ENCODE data around the gene CEP192. TPM values are rescaled to one million over a fixed set of nuclear protein-coding genes. Genes with fewer than 3 reads are reported as not detected.
A peak's percentile ranks its signal among the peaks of the same experiment; 100 is the strongest.

CEP192 gene
- total and polyA plus RNA-seq, 2 of the 13 experiments (the other 11 are each of a cell fraction or from before 2014, with no cell fraction given), result 15.3 to 24.7 TPM

DNA sequence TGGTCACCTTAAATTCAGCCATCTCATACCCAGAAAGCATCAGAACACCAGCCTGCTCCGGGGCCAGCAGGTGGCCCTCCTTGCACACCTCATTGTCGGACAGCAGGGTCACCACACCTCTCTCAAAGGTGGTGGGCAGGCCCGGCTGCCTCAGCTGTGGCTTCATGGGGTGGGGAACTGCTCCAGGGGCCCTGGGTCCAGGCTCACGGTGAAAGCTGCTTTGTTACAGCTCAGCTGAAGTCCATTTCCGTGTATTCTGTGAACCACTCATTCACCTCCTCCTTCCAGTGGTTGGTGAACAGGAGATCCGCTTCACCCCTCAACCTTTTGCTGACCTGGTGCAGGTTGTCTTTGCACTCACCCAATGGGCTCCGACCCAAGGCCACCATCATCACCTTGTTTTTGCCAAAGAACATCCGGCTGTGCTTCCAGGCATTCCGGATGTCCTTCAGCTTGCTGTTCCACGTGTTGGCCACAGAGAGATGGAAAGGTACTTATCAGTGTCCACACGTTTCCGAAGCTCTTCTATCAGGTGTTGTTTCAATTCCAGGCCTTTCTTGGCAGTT, 148.8 kb downstream of the CEP192 start (continued):
- TF ChIP-seq, protein P1, sequence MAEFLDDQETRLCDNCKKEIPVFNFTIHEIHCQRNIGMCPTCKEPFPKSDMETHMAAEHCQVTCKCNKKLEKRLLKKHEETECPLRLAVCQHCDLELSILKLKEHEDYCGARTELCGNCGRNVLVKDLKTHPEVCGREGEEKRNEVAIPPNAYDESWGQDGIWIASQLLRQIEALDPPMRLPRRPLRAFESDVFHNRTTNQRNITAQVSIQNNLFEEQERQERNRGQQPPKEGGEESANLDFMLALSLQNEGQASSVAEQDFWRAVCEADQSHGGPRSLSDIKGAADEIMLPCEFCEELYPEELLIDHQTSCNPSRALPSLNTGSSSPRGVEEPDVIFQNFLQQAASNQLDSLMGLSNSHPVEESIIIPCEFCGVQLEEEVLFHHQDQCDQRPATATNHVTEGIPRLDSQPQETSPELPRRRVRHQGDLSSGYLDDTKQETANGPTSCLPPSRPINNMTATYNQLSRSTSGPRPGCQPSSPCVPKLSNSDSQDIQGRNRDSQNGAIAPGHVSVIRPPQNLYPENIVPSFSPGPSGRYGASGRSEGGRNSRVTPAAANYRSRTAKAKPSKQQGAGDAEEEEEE (CRISPR knock-in tag; IDR thresholded peaks at IDR 0.05; ENCODE audit: borderline replicate concordance), result no peak
- TF ChIP-seq KDM3A (CRISPR knock-in tag; IDR thresholded peaks at IDR 0.05; ENCODE audit: low read depth), result peak; percentile 66
- no peak for TF ChIP-seq NONO (IDR thresholded peaks at IDR 0.05)
- peak; percentile 71; the same call in 1 of the 2 replicates for TF ChIP-seq NONO (CRISPR knock-in tag; conservative IDR thresholded peaks at IDR 0.05)
- peak; percentile 73; the same call in 1 of the 2 replicates for TF ChIP-seq ZNF317 (CRISPR knock-in tag; IDR thresholded peaks at IDR 0.05)
- peak; percentile 64 for TF ChIP-seq SP4 (CRISPR knock-in tag; IDR thresholded peaks at IDR 0.05)
- no peak for TF ChIP-seq GATAD1 (CRISPR knock-in tag; IDR thresholded peaks at IDR 0.05)
- TF ChIP-seq SSRP1 (CRISPR knock-in tag; IDR thresholded peaks at IDR 0.05), result no peak
- no peak for TF ChIP-seq HNRNPH1 (optimal IDR thresholded peaks at IDR 0.05; ENCODE audit: low read depth, low read length)
- TF ChIP-seq, protein P2, sequence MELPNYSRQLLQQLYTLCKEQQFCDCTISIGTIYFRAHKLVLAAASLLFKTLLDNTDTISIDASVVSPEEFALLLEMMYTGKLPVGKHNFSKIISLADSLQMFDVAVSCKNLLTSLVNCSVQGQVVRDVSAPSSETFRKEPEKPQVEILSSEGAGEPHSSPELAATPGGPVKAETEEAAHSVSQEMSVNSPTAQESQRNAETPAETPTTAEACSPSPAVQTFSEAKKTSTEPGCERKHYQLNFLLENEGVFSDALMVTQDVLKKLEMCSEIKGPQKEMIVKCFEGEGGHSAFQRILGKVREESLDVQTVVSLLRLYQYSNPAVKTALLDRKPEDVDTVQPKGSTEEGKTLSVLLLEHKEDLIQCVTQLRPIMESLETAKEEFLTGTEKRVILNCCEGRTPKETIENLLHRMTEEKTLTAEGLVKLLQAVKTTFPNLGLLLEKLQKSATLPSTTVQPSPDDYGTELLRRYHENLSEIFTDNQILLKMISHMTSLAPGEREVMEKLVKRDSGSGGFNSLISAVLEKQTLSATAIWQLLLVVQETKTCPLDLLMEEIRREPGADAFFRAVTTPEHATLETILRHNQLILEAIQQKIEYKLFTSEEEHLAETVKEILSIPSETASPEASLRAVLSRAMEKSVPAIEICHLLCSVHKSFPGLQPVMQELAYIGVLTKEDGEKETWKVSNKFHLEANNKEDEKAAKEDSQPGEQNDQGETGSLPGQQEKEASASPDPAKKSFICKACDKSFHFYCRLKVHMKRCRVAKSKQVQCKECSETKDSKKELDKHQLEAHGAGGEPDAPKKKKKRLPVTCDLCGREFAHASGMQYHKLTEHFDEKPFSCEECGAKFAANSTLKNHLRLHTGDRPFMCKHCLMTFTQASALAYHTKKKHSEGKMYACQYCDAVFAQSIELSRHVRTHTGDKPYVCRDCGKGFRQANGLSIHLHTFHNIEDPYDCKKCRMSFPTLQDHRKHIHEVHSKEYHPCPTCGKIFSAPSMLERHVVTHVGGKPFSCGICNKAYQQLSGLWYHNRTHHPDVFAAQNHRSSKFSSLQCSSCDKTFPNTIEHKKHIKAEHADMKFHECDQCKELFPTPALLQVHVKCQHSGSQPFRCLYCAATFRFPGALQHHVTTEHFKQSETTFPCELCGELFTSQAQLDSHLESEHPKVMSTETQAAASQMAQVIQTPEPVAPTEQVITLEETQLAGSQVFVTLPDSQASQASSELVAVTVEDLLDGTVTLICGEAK (IDR thresholded peaks at IDR 0.05), result no peak
- TF ChIP-seq, protein P2 (CRISPR knock-in tag; IDR thresholded peaks at IDR 0.05), result no peak
- no peak for TF ChIP-seq PAWR (CRISPR knock-in tag; IDR thresholded peaks at IDR 0.05; ENCODE audit: borderline replicate concordance)
- TF ChIP-seq RBFOX2 (IDR thresholded peaks at IDR 0.05; ENCODE audit: low read depth, low read length), result no peak
- 0 out of 2 replicates have a peak, but pooled peaks have one; percentile 64 for TF ChIP-seq MTA1 (CRISPR knock-in tag; IDR thresholded peaks at IDR 0.05; ENCODE audit: borderline replicate concordance)
- TF ChIP-seq ZFY (CRISPR knock-in tag; IDR thresholded peaks at IDR 0.05), result peak; percentile 55
- peak; percentile 60; the same call in 1 of the 2 replicates for TF ChIP-seq SOX5 (CRISPR knock-in tag; IDR thresholded peaks at IDR 0.05; ENCODE audit: borderline replicate concordance)

Measured in HepG2 (cell line).